ENCODE data around the gene PLAGL2. TPM values are rescaled to one million over a fixed set of nuclear protein-coding genes. Genes with fewer than 3 reads are reported as not detected.

The PLAGL2 gene
- total RNA-seq, 1 donor from 2014 or later, result 34.9 TPM

GRCh38 chr20:32144898-32145662 lies 62.5 kb downstream of the PLAGL2 start:
- TF ChIP-seq CTCF (IDR thresholded peaks at IDR 0.05; ENCODE audit: partially characterized antibody, unreplicated experiment), result no peak

DNA sequence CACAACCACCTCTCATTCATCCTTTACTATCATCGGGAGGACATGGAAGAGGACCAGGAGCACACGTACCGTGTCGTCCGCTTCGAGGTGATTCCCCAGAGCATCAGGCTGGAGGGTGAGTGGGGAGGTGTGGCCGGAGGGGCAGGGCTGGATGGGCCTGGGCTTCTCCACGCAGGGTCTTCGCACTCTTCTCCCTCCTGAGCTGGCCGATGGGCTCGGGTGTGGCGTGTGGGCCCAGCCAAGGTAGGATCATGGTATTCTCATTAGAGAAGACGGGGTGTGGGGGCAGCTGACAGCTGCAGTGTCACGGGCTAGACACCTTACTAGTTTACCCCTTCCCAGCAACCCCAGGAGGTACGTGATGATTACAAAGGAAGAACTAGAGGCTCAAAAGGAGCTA lies 64.6 kb downstream of the PLAGL2 start:
- H3K27ac Mint-ChIP-seq (ENCODE audit: unreplicated experiment), result no peak overlapping the region
- no peak overlapping the region for H3K4me3 Mint-ChIP-seq (ENCODE audit: unreplicated experiment)
- peaks cover 9% of the 10 kb centered on the region for H3K9me3 Mint-ChIP-seq (ENCODE audit: unreplicated experiment)
- H3K4me1 Mint-ChIP-seq (ENCODE audit: low read depth, unreplicated experiment), result peaks cover 11% of the 10 kb centered on the region
- peaks cover 26% of the 10 kb centered on the region for H3K36me3 Mint-ChIP-seq (ENCODE audit: unreplicated experiment)
- TF ChIP-seq CTCF (IDR thresholded peaks at IDR 0.05; ENCODE audit: partially characterized antibody, unreplicated experiment), result no peak
- H3K27me3 Mint-ChIP-seq (ENCODE audit: unreplicated experiment), result peaks cover 2% of the 10 kb centered on the region
- DNase-seq, result no peak

More at GRCh38 chr20:32144898-32145662, 62.5 kb downstream of the PLAGL2 start:
- no peak overlapping the region for H3K4me3 Mint-ChIP-seq (ENCODE audit: unreplicated experiment)
- H3K9me3 Mint-ChIP-seq (ENCODE audit: unreplicated experiment), result peaks cover 6% of the 10 kb centered on the region
- H3K4me1 Mint-ChIP-seq (ENCODE audit: low read depth, unreplicated experiment), result peaks cover 2% of the 10 kb centered on the region
- H3K27me3 Mint-ChIP-seq (ENCODE audit: unreplicated experiment), result peaks cover 2% of the 10 kb centered on the region
- DNase-seq, result no peak
- H3K27ac Mint-ChIP-seq (ENCODE audit: unreplicated experiment), result no peak overlapping the region
- peaks cover 13% of the 10 kb centered on the region for H3K36me3 Mint-ChIP-seq (ENCODE audit: unreplicated experiment)

Other genes with a start within 250 kb of the PLAGL2 start
- gene XKR7, start 239.6 kb downstream of the PLAGL2 start, total RNA-seq (ENCODE audit: unreplicated experiment), result 284 TPM
- 6.3 TPM for gene CCM2L, start 197.3 kb downstream of the PLAGL2 start, total RNA-seq (ENCODE audit: unreplicated experiment)
- gene HCK, start 155.5 kb downstream of the PLAGL2 start, total RNA-seq (ENCODE audit: unreplicated experiment), result 0.78 TPM
- gene TM9SF4, start 98.0 kb downstream of the PLAGL2 start, total RNA-seq (ENCODE audit: unreplicated experiment), result 106 TPM
- gene POFUT1, start 137 bp upstream of the PLAGL2 start, total RNA-seq (ENCODE audit: unreplicated experiment), result 29.5 TPM
- 55.3 TPM for gene KIF3B, start 69.9 kb upstream of the PLAGL2 start, total RNA-seq (ENCODE audit: unreplicated experiment)
- 85.1 TPM for gene ASXL1, start 150.6 kb upstream of the PLAGL2 start, total RNA-seq (ENCODE audit: unreplicated experiment)